Stimulated activated CD8-positive, alpha-beta memory T cell treated with anti-CD3 and anti-CD28 coated beads, Interleukin-7, amount 100 ng/mL, for 24 hours (primary cell): Measurements from ENCODE around the gene RALBP1.

Experiments
- DNase-seq: peaks from one replicate; pipeline ENCODE4 v3.0.0-alpha.2; 2020; ENCODE audit warnings: low read depth

RALBP1 gene

GRCh38 chr18:9507565-9508088 is 32.3 kb downstream of the RALBP1 start:
- DNase-seq: no peak

DNA sequence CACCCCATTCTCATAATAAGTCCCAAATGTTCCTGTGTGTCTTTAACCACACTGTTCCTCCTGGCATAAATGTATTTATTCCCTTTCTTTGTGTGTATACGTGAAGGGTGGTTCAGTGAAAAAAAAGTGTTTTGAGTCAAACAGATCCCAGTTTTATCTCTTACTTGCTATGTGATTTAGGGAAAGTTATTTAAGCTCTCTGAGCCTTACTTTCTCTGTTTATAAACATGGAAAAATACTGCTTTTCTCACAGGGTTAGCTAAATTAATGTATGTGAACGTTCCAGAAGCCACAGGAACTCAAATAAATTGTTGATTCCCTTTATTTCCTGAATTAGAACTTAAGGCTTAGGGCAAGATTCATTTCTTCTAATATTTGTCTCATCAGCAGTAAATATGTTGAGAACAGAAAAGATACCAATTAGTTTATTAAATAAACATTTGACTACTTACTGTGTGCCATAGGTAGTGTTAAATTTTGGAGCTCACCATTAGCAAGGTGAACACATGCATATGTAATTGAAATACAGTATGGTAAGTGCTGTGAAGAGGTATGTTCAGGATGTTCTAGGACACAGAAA is 33.2 kb downstream of the RALBP1 start:
- no peak for DNase-seq

- DNase-seq: no peak
These were observed 38.7 kb downstream of the RALBP1 start for GRCh38 chr18:9513971-9514512.

GRCh38 chr18:9516437-9517064 is 41.2 kb downstream of the RALBP1 start:
- no peak for DNase-seq

DNA sequence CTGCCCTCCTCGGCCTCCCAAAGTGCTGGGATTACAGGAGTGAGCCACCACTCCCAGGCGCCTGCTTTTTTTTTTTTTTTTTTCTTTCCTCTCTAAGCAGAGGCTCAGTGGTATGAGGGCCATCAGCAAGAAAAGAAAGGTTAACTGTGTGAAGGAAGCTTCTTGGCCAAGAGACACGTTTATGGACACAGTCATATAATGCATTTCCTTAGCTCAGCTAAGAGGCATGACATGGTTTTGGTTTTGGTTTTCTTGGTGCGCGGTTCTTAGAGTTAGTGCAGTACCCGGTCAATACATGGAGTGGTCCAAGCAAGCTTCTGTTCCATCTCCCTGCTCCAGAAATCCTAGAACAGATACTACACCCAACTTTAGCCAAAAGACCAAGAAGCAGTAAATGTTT is 42.6 kb downstream of the RALBP1 start:
- DNase-seq: no peak

- no peak for DNase-seq
These were observed 44.1 kb downstream of the RALBP1 start for GRCh38 chr18:9519399-9519798.

- no peak for DNase-seq
These were observed 45.4 kb downstream of the RALBP1 start for GRCh38 chr18:9520666-9521065.

- no peak for DNase-seq
These were observed 46.5 kb downstream of the RALBP1 start for GRCh38 chr18:9521770-9522169.

DNA sequence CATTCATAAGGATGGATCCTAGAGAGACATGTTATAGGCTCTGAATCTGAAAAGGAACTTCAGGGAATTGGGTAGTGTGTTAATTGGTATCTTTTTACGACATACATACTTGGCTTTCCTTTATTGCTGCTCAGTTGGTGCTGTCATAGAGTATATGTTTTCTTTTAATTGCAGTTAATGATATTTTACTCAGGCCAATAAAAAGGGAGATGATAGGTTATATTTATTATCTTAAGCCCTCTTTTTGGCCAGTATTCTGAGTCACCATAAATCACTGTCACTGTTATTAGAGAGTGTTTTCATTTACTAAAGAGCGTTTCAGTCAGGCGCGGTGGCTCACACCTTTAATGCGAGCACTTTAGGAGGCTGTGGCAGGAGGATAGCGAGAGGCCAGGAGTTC is 47.6 kb downstream of the RALBP1 start:
- DNase-seq: no peak

DNA sequence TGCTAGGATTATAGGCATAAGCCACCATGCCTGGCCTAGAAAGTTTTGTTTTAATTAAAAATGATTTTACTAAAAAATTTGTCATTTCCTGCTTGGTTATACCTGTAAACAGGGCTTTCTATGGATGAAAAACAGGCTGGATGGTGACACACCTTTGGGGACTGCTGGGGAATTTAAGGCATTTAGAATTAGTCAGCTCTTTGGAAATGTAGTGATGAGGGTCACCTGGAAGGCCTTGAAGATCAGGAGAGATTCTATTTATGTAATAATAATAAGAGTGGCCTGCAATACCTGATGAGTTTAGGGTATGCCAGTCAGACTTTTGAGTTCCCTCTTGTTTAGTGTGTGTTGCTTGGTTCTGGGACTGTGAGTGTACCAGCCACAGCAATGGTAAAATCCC is 51.1 kb downstream of the RALBP1 start:
- DNase-seq: no peak

GRCh38 chr18:9530226-9531009 is 55.1 kb downstream of the RALBP1 start:
- DNase-seq: no peak

DNA sequence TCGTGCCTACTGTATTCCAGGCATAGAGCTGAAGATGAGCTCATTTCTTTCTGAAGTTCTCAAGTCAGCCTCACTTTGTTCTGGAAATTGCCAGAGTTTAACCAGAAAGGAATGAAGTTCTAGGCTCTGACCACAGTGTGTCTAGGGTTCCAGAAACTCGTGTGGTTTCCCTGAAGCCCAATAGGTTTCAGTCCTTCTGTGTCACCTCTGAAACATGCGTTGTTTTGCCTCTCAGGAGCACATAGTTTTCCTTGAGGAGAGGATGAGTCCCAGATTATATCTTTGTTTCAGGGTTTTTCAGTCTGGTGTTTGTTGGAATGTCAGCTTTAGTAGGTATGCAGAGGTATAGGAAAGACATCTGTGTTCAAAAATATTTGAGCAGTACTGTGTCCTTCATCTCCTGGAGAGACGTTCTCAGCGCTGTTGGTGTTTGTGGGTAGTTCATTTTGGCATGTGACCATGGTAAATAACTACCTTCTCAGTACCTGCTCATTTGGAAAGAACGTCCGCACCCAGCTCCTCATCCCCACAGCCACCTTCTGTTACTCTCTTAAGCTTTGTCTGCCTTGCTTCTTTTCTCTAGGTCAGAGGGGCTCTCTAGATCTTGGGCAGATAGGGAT is 56.6 kb downstream of the RALBP1 start:
- DNase-seq: no peak

- DNase-seq: no peak
These were observed 59.5 kb downstream of the RALBP1 start for GRCh38 chr18:9534844-9535243.

DNA sequence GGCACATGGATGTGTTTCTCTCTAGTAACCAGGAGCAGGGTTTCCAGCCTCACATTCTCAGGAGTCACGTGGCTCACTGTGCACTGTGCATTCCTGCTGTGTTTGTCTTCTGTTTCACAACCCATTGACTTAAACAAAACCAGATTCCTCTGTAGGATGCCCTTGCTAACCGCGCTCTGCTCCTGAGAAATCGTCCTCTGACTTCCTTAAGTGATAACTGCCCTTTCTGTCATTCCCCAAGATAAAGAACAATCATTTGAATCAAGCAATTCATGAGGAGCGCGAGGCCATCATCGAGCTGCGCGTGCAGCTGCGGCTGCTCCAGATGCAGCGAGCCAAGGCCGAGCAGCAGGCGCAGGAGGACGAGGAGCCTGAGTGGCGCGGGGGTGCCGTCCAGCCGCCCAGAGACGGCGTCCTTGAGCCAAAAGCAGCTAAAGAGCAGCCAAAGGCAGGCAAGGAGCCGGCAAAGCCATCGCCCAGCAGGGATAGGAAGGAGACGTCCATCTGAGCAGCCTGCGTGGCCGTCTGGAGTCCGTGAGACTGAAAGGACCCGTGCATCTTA is 60.2 kb downstream of the RALBP1 start:
- DNase-seq: no peak

DNA sequence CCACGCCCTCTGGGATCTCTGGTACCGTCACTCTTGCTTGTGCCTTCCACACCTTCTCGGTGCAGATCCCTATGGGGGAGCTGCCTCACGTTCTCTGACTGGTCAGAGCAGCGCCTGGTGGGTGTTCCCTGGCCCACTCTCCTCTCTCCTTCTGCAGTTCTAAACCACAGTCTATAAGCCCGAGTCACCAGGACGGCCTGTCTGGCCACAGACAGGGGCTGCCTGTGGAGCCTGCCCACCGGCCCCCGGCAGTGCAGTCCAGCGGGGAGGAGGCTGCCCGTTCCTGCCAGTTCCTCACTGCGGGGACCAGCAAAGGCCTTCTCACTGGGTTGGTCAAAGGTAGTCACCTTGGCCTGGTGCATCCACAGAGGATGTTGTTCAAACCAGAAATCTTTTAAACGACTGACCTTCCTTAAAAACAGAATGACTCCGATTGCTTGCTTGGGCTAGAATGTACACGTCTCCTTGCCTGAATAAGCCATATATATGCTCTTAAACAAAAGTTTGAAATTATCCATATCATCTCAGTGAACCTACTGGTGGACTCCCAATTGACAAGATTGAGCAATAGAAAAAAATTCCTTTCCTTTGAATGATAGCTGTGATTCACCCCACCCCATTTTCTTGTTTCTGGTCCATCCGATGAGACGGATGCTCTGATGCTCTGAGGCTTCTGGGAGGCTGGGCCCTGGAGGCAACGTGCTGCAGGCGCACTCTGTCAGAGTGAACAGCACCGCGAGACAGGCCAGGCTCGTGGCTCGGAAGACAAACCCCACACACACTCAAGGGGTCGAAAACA is 61.2 kb downstream of the RALBP1 start:
- DNase-seq: no peak

DNA sequence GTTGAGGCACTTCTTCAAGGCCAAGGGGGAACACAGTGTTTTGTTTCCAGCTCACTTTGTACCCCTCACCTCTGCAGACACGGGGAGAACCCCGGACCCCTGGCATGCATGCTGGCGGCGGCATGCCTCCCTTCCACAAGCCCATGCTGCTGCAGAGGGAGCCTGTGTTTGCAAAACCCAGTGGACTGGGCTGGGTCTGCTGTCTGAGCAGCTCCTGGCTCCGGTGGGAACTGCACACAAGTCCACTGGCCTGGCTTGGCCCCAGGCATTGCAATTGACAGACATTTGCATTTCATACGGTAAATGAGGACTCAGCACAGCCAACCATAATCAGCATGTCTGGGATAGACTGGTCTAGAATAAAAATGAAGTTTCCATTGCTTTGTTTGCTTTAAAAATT is 62.4 kb downstream of the RALBP1 start:
- DNase-seq: no peak

- no peak for DNase-seq
These were observed 64.0 kb downstream of the RALBP1 start for GRCh38 chr18:9539283-9539682.

DNA sequence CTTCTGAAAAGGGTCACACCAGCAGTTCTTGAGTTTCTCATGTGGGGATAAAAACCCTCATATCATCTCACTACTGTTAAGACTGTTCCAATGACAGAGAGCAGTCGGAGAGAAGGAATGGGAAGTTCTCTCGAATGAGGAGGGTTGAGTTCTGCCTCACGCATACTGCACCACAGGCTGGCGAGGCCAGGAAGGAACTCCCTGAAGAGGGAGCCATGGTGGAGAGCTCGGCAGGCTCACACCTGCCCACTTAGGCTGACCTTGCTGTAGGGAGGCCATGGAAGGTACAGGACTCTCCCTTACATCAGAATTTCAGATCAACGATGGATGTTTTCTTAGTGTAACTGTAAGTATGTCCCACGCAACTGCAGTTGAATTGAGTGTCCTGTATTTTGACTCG is 64.6 kb downstream of the RALBP1 start:
- no peak for DNase-seq

GRCh38 chr18:9542924-9543323 is 67.6 kb downstream of the RALBP1 start:
- DNase-seq: no peak

DNA sequence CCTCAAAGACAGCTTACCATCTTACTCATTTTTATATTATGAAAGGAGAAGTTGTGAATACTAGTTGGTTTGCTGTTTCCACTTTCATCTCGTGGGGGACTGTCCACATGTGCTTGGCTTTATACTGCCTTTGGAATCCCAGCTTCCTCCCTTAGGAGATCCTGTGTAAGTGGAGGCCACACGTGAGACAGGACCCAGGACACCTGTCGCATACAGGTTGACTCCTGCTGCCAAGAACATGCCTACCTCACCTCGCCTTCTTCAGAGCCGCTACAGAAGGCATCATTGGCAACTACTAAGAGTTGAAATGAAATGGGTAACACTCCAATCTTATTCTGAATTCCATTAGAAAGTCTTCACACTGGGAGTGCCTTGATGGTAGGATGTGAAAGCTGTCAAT is 69.7 kb downstream of the RALBP1 start:
- DNase-seq: no peak

GRCh38 chr18:9546468-9546867 is 71.2 kb downstream of the RALBP1 start:
- DNase-seq: no peak
